Activated CD4-positive, alpha-beta T cell treated with anti-CD3 and anti-CD28 coated beads, Interleukin-2, amount 10 ng/mL, durations not matched to agents 7 days and 5 days (primary cell): ENCODE results near the gene FBL. TPM values are rescaled to one million over a fixed set of nuclear protein-coding genes. Genes with fewer than 3 reads are reported as not detected.
A peak's percentile ranks its signal among the peaks of the same experiment; 100 is the strongest.
"Not testable (repeated sequence)": the region's sequence is repeated elsewhere in the genome, so short reads cannot be mapped to it uniquely, and the experiment has no call there.

Experiments
- CTCF ChIA-PET: fragments of 350-600 bp; sonication (Branson Sonifier 250); formaldehyde crosslinking; loops from one replicate; lab custom pipeline; 2021; ENCODE audit warnings: antibody characterized with exemption; lab: Charles Lee
- POLR2A ChIA-PET: fragments of 350-600 bp; sonication (Branson Sonifier 250); formaldehyde crosslinking; loops from one replicate; lab custom pipeline; 2021; ENCODE audit warnings: antibody characterized with exemption; lab: Charles Lee
- DNase-seq: peaks from one replicate; pipeline ENCODE4 v3.0.0-alpha.2; 2020
- H3K27ac Mint-ChIP-seq: one replicate; pipeline ENCODE4 v1.8.0; 2021; ENCODE audit warnings: mild to moderate bottlenecking, moderate library complexity, mixed read lengths
- H3K27me3 Mint-ChIP-seq: one replicate; pipeline ENCODE4 v1.8.0; 2021; ENCODE audit warnings: mixed read lengths
- H3K36me3 Mint-ChIP-seq: one replicate; pipeline ENCODE4 v1.8.0; 2021; ENCODE audit warnings: low read depth, mixed read lengths
- H3K4me1 Mint-ChIP-seq: one replicate; pipeline ENCODE4 v1.8.0; 2021; ENCODE audit warnings: mixed read lengths
- H3K4me3 Mint-ChIP-seq: one replicate; pipeline ENCODE4 v1.8.0; 2021; ENCODE audit warnings: mild to moderate bottlenecking, moderate library complexity, mixed read lengths
- H3K9me3 Mint-ChIP-seq: one replicate; pipeline ENCODE4 v1.8.0; 2021; ENCODE audit warnings: mixed read lengths
- total RNA-seq, 2 experiments: library from RNA; stranded (reverse); gene quantifications; one replicate each; pipeline ENCODE4 v1.2.3, GENCODE V29; 2021

The FBL gene
- total RNA-seq = 100 to 1,000 TPM; 330 to 377 TPM

DNA sequence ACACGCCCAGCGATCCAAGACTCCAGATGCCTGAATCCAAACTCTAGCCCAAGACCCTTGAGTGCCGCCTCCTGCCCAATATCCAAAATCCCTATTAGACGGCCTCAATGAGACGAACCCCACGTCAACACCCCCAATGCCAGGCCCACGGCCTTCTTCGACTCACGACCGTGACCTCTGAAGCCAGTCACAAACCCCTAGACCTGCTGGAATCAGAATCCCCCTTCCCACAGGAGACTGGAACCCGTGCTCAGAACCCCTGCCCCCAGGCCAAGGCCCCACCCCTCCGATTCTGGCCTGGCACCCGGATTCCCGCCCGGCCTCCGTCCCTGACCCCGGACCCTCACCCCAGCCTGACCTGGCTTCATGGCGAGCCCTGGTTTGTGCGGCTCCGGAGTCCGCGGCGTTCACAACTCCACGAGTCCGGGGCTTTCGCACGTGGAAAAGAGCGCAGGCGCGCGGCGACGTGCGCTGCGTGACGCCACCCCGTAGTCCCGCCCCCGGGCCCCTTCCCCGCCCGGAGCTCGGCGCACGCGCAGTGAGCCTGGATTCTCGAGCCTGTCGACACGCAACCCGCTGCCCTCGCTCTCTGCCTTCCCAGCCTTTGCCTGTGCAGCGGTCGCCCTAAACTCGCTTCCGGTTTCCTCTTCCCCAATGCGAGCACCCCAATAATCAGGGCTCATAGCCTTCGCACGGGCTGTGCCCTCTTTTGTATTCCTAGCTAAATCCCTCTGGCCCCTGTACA, at the start of gene FBL:
TSS of gene FBL (minus strand) at position 447 of the 745 bp plus-strand sequence. CDS start at position 368, 79 bp downstream.
- Mint-ChIP-seq H3K4me1 (peaks cover 49% of the 10 kb centered on the region), H3K4me3 (peak within 1 kb of the TSS; percentile 89), H3K27ac (peak within 1 kb of the TSS; percentile 92), H3K27me3 (no peaks in the 10 kb centered on the region), H3K36me3 (peaks cover 8% of the 10 kb centered on the region), H3K9me3 (no peaks in the 10 kb centered on the region)
- ChIA-PET CTCF (interaction anchor here (0.7 to 4.7 kb wide), 4 partner anchors 10 to 124 kb away, joined by 3 to 31 read pairs (median 4); partner anchors contain the start of gene PSMC4), POLR2A (interaction anchor here (0.8 kb wide), 1 partner anchor 12 kb away, joined by 3 read pairs; the partner anchor contains the start of gene DYRK1B)
- DNase-seq = peak; percentile 98

DNA sequence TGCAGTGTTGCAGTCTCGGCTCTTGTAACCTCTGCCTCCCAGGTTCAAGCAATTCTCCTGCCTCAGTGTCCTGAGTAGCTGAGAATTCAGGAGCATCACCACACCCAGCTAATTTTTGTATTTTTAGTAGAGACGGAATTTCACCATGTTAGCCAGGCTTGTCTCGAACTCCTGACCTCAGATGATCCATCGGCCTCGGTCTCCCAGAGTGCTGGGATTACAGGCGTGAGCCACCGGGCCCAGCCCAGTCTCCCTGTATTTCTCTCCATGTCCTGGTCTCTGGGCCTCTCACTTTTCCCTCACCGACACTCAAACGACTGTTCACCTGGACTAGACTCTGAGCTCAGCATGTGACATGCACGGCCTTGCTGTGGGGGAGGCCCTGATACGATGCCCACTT, 48.9 kb upstream of the FBL start:
- H3K36me3 Mint-ChIP-seq, H3K27ac Mint-ChIP-seq, DNase-seq, POLR2A ChIA-PET, H3K4me3 Mint-ChIP-seq, H3K9me3 Mint-ChIP-seq, H3K4me1 Mint-ChIP-seq, H3K27me3 Mint-ChIP-seq: not testable (repeated sequence)
- CTCF ChIA-PET = interaction anchor here (1.0 kb wide), 1 partner anchor 75 kb away, joined by 3 read pairs; no protein-coding TSS in a partner anchor

DNA sequence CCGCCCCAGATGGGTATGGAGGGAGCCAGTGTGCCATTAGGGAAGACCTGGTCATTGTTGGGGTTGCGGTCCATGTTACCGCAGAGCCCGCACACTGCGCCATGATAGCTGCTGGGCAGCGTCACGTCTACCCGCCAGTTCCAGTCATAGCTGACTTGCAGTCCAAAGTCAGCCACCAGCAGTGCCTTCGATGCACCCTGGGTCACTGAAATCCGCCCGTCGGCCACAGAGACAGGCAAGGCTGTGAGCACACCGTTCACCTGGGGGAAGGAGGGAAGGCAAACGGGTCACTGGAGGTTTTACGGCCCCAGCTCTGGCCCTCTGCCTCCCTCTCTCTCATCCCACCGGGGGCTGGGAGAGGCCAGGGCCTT, 48.0 kb upstream of the FBL start:
- H3K27ac Mint-ChIP-seq, H3K27me3 Mint-ChIP-seq, H3K4me3 Mint-ChIP-seq, DNase-seq, POLR2A ChIA-PET, H3K4me1 Mint-ChIP-seq, H3K36me3 Mint-ChIP-seq, H3K9me3 Mint-ChIP-seq: not testable (repeated sequence)
- CTCF ChIA-PET = interaction anchor here (1.0 kb wide), 1 partner anchor 76 kb away, joined by 3 read pairs; no protein-coding TSS in a partner anchor

DNA sequence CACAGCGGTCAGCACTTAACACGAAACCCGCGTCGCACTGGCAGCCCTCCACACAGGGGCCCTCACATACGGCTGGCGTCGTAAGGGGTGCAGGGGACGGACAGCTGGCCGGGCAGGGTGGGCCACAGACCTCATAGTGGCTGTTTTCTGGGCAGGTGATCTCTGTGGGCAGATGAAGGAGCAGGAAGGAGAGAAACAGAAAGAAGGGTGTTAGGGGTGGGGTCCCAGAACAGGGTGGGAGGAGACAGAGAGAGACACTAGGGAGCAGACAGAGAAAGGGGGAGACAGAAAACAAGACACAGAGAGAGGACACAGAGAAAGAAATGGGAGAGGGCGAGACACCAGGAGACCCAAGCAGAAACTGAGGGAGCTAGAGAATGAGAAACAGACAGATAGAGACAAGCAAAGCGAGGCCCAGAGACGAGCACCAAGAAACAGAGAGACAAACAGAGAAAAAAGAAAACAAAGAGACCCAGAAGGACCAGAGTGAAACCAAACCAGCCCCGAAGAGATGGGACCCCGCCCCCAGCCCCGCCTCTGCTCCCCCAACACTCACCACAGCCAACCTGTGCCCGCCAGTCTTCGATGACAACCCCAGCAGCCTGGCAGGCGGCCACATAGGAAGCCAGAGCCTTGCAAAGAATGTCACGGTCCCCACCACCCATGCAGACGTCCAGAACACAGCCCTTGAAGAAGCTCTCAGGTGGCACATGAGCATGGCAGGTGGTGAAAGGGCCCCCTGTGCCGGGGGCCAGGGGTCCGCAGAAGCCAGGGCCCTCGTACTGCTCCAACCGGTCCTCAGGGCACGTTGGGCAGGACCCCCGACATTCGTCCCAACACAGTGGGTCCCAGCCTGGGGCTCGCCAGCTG, 47.4 kb upstream of the FBL start:
- H3K4me1 Mint-ChIP-seq, DNase-seq, H3K27me3 Mint-ChIP-seq, POLR2A ChIA-PET, H3K4me3 Mint-ChIP-seq, CTCF ChIA-PET, H3K9me3 Mint-ChIP-seq, H3K36me3 Mint-ChIP-seq: not testable (repeated sequence)
- H3K27ac Mint-ChIP-seq = peak overlapping the region; percentile 7

DNA sequence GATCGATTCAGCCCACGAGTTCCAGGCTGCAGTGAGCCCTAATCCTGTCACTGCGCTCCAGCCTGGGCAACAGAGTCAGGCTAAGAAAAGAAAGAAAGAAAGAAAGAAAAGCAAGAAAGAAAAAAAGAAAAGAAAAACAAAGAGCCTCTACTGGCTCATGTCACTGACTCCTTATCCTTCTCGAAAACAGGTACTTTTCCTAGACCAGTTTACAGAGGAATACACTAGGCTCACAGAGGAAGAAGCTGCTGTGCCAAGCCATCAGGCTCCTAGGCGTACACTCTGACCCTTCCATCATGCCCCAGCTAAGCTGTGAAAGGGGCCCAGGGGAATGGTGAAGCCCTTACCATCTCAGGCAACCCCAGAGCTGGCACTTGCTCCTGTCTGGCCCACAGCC, 46.3 kb upstream of the FBL start:
- H3K9me3 Mint-ChIP-seq, POLR2A ChIA-PET, H3K36me3 Mint-ChIP-seq, H3K4me1 Mint-ChIP-seq, H3K4me3 Mint-ChIP-seq, DNase-seq, H3K27me3 Mint-ChIP-seq: not testable (repeated sequence)
- CTCF ChIA-PET = interaction anchor here (1.1 kb wide), 1 partner anchor 78 kb away, joined by 3 read pairs; the partner anchor contains the start of gene PSMC4
- peak overlapping the region; percentile 57 for H3K27ac Mint-ChIP-seq

DNA sequence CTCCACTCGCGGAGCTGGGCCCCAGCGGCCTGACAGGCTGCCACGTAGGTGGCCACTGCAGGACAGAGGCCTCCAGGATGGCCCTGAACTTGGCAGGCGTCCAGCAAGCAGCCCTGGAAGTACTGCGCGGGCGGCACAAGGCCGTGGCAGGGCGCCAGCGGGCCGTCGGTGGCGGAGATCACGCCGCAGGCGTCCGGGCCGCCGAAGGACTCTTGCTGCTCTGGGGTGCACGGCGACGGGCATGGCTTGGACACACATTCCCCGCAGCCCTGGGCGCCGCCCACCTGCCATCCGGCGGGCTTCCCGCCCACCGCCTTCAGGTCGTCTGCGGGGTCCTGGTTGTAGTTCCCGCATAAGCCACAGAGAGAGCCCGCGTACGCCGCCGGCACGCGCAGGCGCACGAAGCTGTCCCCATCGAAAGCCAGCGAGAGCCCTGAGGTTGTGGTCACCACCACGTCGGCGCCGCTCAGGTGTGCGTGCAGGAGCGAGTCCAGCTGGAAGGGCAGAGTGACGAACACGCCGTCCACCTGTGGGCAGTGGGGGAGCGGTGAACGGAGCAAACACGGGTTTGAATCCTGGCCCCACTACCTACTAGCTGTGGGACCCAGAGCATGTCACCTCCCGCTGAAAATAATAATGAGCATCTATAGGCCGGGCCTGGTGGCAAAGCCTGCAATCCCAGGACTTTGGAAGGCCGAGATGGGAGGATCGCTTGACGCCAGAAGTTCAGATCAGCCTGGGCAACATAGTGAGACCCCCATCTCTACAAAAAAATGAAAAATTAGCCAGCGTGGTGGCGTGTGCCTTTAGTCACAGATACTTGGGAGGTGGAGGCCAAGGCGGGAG, 45.7 kb upstream of the FBL start:
- CTCF ChIA-PET = interaction anchor here (1.1 kb wide), 1 partner anchor 79 kb away, joined by 3 read pairs; the partner anchor contains the start of gene PSMC4
- H3K9me3 Mint-ChIP-seq, H3K27ac Mint-ChIP-seq, H3K27me3 Mint-ChIP-seq, POLR2A ChIA-PET, H3K36me3 Mint-ChIP-seq, DNase-seq, H3K4me1 Mint-ChIP-seq, H3K4me3 Mint-ChIP-seq: not testable (repeated sequence)

DNA sequence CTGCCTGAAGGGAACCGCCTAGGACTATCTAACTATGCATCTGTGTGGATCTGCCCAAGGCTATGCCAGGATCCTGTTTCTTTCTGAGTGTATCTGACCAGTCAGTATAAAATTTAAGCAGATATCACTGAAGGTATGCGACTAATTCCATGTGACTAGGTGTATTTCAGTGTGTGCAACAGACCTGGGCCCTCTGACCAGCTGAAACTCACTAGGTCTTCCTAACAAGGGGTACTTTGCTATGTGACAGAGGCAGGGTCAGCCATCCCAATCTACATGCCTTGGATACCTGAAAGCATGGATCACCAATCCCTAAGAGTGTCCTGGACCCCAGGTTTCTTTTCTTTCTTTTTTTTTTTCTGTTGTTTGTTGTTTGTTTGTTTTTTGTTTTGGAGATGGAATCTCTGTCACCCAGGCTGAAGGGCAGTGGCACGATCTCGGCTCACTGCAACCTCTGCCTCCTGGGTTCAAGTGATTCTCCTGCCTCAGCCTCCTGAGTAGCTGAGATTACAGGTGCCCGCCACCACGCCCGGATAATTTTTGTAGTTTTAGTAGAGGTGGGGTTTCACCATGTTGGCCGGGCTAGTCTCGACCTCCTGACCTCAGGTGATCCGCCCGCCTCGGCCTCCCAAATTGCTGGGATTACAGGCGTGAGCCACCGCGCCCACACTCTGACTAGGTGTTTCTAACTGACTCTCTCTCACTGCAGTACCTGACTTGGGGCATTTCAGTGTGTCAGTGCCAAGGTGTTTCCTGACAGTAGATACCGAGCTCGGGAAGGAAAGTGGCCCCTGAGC, 44.8 kb upstream of the FBL start:
- CTCF ChIA-PET = interaction anchor here (0.7 kb wide), 4 partner anchors 35 to 908 kb away, joined by 3 read pairs; partner anchors contain the start of genes EGLN2 and PSMC4
- no peak overlapping the region for H3K4me3 Mint-ChIP-seq
- H3K4me1 Mint-ChIP-seq = peaks cover 3% of the 10 kb centered on the region
- H3K9me3 Mint-ChIP-seq = no peaks in the 10 kb centered on the region
- H3K27me3 Mint-ChIP-seq = no peaks in the 10 kb centered on the region
- no peaks in the 10 kb centered on the region for H3K36me3 Mint-ChIP-seq
- no peak for DNase-seq
- POLR2A ChIA-PET = no interaction called here
- no peak overlapping the region for H3K27ac Mint-ChIP-seq

DNA sequence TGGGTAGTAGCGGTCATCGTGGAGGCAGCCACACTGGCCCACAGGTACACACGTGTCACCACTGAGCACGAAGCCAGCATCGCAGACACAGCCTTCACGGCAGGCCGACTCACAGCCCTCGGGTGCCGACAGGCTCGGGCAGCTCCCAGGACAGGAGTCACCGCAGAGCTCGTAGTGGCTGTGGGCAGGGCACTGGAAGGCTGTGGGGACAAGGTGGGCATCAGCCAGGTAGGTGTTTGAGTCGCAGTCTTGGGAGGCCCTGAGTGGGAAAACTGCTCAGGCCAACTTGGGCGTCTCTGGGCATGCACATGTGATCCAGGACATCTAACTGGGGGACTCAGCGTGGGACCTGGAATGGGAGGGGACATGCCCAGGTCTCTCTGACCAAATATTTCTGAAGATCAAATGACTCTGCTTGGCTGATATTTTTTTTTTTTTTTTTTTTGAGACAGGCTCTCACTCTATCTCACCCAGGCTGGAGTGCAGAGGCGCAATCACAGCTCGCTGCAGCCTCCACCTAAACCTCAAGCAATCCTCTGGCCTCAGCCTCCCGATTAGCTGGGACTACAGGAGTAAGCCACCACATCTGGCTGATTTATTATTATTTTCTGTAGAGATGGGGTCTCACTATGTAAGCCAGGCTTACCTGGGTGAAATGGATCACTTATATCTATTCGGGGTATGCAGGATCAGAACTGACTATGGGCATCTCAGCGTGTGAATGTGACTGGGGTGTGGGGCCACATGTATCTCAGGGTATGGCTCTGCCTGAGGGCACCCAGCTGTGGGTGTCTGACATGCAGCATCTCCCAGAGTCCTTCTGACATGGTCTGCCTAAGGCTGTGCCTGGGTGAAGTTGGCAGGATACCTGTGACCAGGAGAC, 43.9 kb upstream of the FBL start:
- H3K4me3 Mint-ChIP-seq, POLR2A ChIA-PET, H3K9me3 Mint-ChIP-seq, H3K27me3 Mint-ChIP-seq, DNase-seq, H3K36me3 Mint-ChIP-seq, H3K4me1 Mint-ChIP-seq, H3K27ac Mint-ChIP-seq: not testable (repeated sequence)
- CTCF ChIA-PET = interaction anchor here (0.7 kb wide), 3 partner anchors 35 to 909 kb away, joined by 3 read pairs; partner anchors contain the start of gene EGLN2

DNA sequence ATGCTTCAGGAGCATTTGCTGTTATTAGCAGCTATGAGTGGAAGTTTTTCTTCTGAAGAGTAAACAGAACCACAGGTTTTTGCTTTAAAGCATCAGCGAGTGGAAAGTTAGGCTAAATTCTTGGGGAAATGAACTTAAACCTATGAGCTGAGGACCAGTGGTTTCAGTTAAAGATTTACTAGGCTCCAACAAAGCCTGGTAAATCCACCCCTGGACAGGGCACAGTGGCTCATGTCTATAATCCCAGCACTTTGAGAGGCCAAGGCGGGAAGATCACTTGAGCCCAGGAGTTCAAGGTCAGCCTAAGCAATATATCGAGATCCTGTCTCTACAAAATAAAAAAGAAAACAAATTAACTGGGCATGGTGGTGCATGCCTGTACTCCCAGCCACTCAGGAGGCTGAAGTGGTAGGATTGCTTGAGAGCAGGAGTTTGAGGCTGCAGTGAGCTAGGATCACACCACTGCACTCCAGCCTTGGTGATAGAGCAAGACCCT, 41.3 kb upstream of the FBL start:
- H3K4me1 Mint-ChIP-seq, H3K4me3 Mint-ChIP-seq, H3K9me3 Mint-ChIP-seq, CTCF ChIA-PET, H3K27ac Mint-ChIP-seq, POLR2A ChIA-PET, DNase-seq, H3K36me3 Mint-ChIP-seq, H3K27me3 Mint-ChIP-seq: not testable (repeated sequence)

DNA sequence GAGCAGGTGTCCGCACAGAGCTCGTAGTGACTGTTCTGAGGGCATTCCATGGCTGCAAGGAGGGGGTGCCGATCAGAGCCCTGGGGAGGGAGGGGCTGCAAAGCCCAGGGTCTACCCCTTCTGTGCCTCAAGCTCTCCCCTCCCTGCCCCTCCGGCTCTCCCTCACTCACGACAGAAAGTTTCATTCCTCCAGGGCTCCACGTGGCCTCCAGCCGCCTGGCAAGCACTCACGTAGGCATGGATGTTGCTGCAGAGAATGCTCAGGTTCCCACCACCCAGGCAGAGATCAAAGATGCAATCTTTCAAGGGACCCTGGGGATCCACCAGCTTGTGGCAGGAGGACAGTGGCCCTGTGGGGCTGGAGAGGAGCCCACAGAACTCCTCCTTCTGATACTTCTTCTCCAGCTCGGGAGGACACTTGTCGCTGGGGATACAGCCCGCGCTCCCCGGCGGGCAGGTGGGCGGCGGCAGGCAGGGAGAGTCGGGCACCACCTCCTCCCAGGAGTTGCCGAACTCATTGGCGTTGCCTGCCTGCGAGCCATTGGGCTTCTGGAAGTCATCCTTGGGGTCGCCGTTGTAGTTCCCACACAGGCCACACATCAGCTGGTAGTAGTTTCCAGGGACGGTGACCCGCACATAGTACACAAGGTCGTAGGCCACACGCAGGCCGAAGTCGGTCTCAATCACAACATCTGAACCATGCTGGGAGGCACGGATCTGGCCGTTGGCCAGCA, 39.8 kb upstream of the FBL start:
- CTCF ChIA-PET, H3K9me3 Mint-ChIP-seq, H3K27me3 Mint-ChIP-seq, H3K27ac Mint-ChIP-seq, H3K4me1 Mint-ChIP-seq, H3K36me3 Mint-ChIP-seq, DNase-seq, POLR2A ChIA-PET, H3K4me3 Mint-ChIP-seq: not testable (repeated sequence)
